Endothelial cell of umbilical vein (primary cell): ENCODE results near the gene ABCD3.
"Not testable (repeated sequence)": the region's sequence is repeated elsewhere in the genome, so short reads cannot be mapped to it uniquely, and the experiment has no call there.

Source experiments
- EZH2 ChIP-seq: IDR thresholded peaks from 2 replicates; pipeline ENCODE4 v1.6.1; 2012; ENCODE audit warnings: borderline replicate concordance, low read depth, mild to moderate bottlenecking, moderate library complexity, low read length, inconsistent platforms; ENCODE audit not compliant: severe bottlenecking
- FOS ChIP-seq: IDR thresholded peaks from 2 replicates; pipeline ENCODE4 v1.6.1; 2011; ENCODE audit warnings: mild to moderate bottlenecking, low read length, moderate library complexity, borderline replicate concordance; ENCODE audit not compliant: insufficient read depth
- JUN ChIP-seq: IDR thresholded peaks from 2 replicates; pipeline ENCODE4 v1.6.1; 2011; ENCODE audit warnings: borderline replicate concordance, low read depth; ENCODE audit not compliant: insufficient read length, insufficient read depth
- POLR2A ChIP-seq: IDR thresholded peaks from 2 replicates; pipeline ENCODE4 v1.6.1; 2012; ENCODE audit warnings: low read depth, mild to moderate bottlenecking, control low read depth, low read length
- POLR2AphosphoS5 ChIP-seq: IDR thresholded peaks from 2 replicates; pipeline ENCODE4 v1.6.1; 2012; ENCODE audit warnings: low read depth, mild to moderate bottlenecking, control low read depth, low read length, moderate library complexity; ENCODE audit not compliant: insufficient read depth
- TF ChIP-seq, protein P1 (sequence below), 2 donors: IDR thresholded peaks; 1 replicate in 1 of 2; 2 replicates in 1 of 2; pipeline ENCODE4 v1.5.1; 2011; ENCODE audit warnings: low read length in 2 of 2, mild to moderate bottlenecking in 2 of 2, moderate library complexity in 2 of 2, control low read depth in 1 of 2, inconsistent platforms in 1 of 2, low read depth in 1 of 2; ENCODE audit not compliant: insufficient read depth in 1 of 2; ENCODE audit errors: extremely low read depth in 1 of 2
- TF ChIP-seq, protein P2 (sequence below): IDR thresholded peaks from 2 replicates; pipeline ENCODE4 v1.6.1; 2011; ENCODE audit not compliant: insufficient read depth, insufficient read length

DNA sequence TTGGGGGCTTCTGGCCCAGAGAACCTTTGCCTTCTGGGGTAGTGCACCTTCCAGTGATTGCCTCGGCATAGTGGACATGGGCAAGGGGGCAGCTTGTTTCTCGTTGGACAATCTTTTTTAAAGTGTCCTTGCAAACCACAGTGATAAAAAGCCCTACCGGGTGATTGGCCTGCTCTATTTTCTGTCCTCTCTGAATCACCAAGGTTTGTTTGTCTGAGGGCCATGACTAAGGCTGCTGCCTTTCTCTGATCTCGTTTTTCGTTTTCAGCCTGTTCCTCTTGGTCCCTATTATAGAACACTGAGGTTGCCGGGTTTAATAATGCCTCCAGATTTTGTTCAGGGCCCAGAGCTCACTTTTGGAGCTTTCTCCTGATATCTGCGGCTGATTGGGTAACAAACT, 42.5 kb upstream of the ABCD3 start:
- TF ChIP-seq, protein P1, sequence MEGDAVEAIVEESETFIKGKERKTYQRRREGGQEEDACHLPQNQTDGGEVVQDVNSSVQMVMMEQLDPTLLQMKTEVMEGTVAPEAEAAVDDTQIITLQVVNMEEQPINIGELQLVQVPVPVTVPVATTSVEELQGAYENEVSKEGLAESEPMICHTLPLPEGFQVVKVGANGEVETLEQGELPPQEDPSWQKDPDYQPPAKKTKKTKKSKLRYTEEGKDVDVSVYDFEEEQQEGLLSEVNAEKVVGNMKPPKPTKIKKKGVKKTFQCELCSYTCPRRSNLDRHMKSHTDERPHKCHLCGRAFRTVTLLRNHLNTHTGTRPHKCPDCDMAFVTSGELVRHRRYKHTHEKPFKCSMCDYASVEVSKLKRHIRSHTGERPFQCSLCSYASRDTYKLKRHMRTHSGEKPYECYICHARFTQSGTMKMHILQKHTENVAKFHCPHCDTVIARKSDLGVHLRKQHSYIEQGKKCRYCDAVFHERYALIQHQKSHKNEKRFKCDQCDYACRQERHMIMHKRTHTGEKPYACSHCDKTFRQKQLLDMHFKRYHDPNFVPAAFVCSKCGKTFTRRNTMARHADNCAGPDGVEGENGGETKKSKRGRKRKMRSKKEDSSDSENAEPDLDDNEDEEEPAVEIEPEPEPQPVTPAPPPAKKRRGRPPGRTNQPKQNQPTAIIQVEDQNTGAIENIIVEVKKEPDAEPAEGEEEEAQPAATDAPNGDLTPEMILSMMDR (IDR thresholded peaks at IDR 0.05; ENCODE audit: extremely low read depth in 1 of 2, insufficient read depth in 1 of 2, low read depth in 1 of 2, low read length in 2 of 2), result not testable (repeated sequence)
- not testable (repeated sequence) for TF ChIP-seq EZH2, POLR2AphosphoS5, POLR2A, FOS, JUN
- TF ChIP-seq, protein P2, sequence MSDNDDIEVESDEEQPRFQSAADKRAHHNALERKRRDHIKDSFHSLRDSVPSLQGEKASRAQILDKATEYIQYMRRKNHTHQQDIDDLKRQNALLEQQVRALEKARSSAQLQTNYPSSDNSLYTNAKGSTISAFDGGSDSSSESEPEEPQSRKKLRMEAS, result not testable (repeated sequence)
